ENCODE results near the gene NANOS2.

The NANOS2 gene

DNA sequence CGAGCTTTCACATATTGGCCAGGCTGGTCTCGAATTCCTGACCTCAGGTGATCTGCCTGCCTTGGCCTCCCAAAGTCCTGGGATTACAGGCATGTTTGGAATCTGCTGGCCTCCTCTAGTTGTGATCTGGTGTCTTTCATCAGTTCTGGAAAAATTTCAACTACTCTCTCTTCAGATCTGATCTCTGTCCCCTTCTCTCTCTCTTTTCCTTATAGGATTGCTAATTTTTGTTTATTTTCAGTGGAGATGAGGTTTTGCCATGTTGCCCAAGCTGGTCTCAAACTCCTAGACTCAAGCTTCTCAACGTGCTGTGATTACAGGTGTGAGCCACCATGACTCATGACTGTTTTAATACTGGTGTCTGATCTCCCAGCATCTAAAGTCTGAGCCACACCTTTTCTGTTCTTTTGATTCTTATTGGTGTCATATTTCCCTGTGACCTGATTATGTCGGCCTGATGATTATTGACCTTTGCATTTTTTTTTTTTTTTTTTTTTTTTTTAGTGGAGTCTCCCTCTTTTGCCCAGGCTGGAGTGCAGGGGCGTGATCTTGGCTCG lies 10.4 kb upstream of the NANOS2 start:
- H3K27ac Mint-ChIP-seq = no peak overlapping the region
- peaks cover 34% of the 10 kb centered on the region for H3K27me3 Mint-ChIP-seq (ENCODE audit: low read depth)
- peaks cover 3% of the 10 kb centered on the region for H3K9me3 Mint-ChIP-seq
- no peak overlapping the region for H3K4me3 Mint-ChIP-seq
- H3K36me3 Mint-ChIP-seq (ENCODE audit: low read depth) = no peaks in the 10 kb centered on the region
- H3K4me1 Mint-ChIP-seq = no peaks in the 10 kb centered on the region
- TF ChIP-seq, protein P1, sequence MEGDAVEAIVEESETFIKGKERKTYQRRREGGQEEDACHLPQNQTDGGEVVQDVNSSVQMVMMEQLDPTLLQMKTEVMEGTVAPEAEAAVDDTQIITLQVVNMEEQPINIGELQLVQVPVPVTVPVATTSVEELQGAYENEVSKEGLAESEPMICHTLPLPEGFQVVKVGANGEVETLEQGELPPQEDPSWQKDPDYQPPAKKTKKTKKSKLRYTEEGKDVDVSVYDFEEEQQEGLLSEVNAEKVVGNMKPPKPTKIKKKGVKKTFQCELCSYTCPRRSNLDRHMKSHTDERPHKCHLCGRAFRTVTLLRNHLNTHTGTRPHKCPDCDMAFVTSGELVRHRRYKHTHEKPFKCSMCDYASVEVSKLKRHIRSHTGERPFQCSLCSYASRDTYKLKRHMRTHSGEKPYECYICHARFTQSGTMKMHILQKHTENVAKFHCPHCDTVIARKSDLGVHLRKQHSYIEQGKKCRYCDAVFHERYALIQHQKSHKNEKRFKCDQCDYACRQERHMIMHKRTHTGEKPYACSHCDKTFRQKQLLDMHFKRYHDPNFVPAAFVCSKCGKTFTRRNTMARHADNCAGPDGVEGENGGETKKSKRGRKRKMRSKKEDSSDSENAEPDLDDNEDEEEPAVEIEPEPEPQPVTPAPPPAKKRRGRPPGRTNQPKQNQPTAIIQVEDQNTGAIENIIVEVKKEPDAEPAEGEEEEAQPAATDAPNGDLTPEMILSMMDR (IDR thresholded peaks at IDR 0.05; ENCODE audit: unreplicated experiment in 3 of 3) = no peak

DNA sequence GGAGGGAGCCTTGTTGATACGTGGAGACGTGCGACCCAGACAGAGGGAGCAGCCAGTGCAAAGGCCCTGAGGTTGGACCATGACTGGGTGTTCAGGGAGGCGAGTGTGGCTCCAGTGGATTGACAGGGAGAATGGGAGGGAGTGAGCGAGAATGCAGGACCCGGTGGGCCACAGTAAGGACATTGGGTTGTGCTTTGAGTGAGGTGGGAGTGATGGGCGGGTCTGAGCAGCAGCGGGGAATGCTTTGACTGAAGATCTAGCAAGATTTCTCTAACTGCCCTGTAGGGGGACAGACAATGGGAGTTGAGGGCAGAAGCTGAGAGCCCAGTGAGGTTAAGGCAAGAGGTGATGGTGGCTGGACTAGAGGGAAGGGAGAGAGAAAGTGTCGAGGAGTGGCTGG lies 7.7 kb upstream of the NANOS2 start:
- H3K4me1 Mint-ChIP-seq = no peaks in the 10 kb centered on the region
- peaks cover 40% of the 10 kb centered on the region for H3K27me3 Mint-ChIP-seq (ENCODE audit: low read depth)
- H3K9me3 Mint-ChIP-seq = peaks cover 3% of the 10 kb centered on the region
- TF ChIP-seq, protein P1 (IDR thresholded peaks at IDR 0.05; ENCODE audit: unreplicated experiment in 3 of 3) = no peak
- no peak overlapping the region for H3K4me3 Mint-ChIP-seq
- H3K36me3 Mint-ChIP-seq (ENCODE audit: low read depth) = no peaks in the 10 kb centered on the region
- H3K27ac Mint-ChIP-seq = no peak overlapping the region

DNA sequence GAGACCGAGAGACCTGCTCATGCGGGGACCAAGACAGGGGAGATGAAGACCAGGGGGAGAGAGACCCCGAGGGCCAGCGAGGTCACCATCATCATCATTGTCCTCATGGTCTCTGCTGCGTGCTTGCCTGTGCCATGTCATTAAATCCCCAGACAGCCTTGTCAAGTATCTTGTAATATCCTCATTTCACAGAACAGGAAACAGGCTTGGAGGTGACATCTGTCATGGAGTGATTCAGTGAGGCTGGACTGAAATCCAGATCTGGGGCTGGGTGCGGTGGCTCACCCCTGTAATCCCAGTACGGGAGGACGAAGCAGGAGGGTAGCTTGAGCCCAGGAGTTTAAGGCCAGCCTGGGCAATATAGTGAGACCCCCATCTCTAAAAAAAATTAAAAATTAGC lies 5.9 kb upstream of the NANOS2 start:
- TF ChIP-seq, protein P1 (IDR thresholded peaks at IDR 0.05; ENCODE audit: unreplicated experiment in 3 of 3) = no peak
- Mint-ChIP-seq H3K9me3 (peaks cover 3% of the 10 kb centered on the region), H3K27me3 (ENCODE audit: low read depth) (peaks cover 43% of the 10 kb centered on the region)

DNA sequence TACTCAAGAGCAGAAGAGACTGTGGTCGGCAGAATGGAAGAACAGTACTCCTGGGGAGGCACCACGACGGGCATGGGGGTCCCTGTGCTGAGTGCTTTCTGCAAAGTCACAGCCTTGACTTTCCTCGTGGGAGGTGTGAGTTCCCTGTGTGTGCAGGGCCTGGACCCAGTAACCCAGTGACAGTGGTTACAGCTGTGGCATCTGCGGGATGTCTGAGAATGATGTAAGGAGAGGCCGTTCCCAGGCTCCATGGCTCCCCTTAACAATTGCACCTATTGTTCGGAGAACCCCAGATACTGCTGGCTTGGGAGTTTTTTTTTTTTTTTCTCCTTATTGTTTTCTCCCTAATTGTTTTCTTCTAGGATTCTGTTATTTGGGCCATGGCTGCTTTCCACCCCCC lies 5.1 kb upstream of the NANOS2 start:
- no peaks in the 10 kb centered on the region for H3K4me1 Mint-ChIP-seq
- no peaks in the 10 kb centered on the region for H3K36me3 Mint-ChIP-seq (ENCODE audit: low read depth)
- H3K27ac Mint-ChIP-seq = no peak overlapping the region
- TF ChIP-seq, protein P1 (IDR thresholded peaks at IDR 0.05; ENCODE audit: unreplicated experiment in 3 of 3) = no peak
- no peak overlapping the region for H3K4me3 Mint-ChIP-seq
- H3K9me3 Mint-ChIP-seq = no peaks in the 10 kb centered on the region
- peaks cover 39% of the 10 kb centered on the region for H3K27me3 Mint-ChIP-seq (ENCODE audit: low read depth)

More for the DNA sequence above, 5.9 kb upstream of the NANOS2 start:
- no peaks in the 10 kb centered on the region for H3K4me1 Mint-ChIP-seq
- no peak overlapping the region for H3K4me3 Mint-ChIP-seq
- H3K27ac Mint-ChIP-seq = no peak overlapping the region
- no peaks in the 10 kb centered on the region for H3K36me3 Mint-ChIP-seq (ENCODE audit: low read depth)

DNA sequence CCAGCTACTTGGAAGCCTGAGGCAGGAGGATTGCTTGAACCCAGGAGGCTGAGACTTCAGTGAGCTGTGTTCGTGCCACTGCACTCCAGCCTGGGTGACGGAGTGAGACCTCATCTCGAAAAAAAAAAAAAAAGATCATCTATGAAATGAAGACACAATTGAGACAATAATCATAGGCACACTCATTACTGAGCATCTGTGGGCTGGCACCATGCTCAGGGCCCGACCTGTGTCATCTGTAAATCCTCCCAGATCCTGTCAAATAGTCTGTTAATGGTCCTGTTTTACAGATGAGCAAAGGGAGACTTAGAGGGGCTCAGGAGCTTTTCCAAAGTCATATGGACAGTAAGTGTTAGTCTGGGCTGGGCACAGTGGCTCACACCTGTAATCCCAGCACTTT lies 4.1 kb upstream of the NANOS2 start:
- Mint-ChIP-seq H3K36me3 (ENCODE audit: low read depth) (no peaks in the 10 kb centered on the region), H3K9me3 (no peaks in the 10 kb centered on the region), H3K27ac (no peak overlapping the region), H3K27me3 (ENCODE audit: low read depth) (peaks cover 34% of the 10 kb centered on the region), H3K4me3 (no peak overlapping the region), H3K4me1 (no peaks in the 10 kb centered on the region)
- TF ChIP-seq, protein P1 (IDR thresholded peaks at IDR 0.05; ENCODE audit: unreplicated experiment in 3 of 3) = no peak

DNA sequence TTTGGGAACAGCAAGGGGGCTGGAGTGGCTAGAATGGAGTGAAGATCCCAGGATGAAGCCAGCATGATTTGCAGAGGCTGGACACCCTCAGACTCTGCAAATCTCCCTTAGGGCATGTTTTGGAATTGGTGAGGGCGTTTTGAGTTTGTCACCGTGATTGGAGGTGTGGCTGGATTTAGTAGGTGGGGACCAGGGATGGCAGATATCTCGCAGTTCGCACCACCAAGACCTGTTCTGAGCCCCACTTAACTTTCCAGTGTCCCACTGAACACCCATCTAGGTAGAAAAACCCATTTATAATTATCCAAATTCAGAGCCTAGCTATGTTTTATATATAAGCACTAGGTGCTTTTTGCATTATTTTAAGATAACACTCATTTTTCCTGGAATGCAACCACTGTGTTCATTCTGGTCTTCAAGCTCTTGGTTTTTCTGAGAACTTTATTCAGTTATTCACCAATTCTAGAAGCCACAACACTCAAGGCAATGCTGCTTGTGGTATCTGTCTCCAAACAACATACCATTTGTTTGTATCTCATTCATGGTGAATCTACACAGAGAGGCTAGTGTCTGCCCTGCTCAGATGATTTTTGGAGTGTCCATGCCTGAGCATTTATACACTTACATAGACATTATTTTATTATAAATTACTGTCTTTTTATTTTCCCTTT lies 3.0 kb upstream of the NANOS2 start:
- H3K27me3 Mint-ChIP-seq (ENCODE audit: low read depth) = peaks cover 38% of the 10 kb centered on the region
- H3K9me3 Mint-ChIP-seq = no peaks in the 10 kb centered on the region
- no peak overlapping the region for H3K27ac Mint-ChIP-seq
- TF ChIP-seq, protein P1 (IDR thresholded peaks at IDR 0.05; ENCODE audit: unreplicated experiment in 3 of 3) = no peak
- H3K4me3 Mint-ChIP-seq = no peak overlapping the region
- no peaks in the 10 kb centered on the region for H3K4me1 Mint-ChIP-seq
- H3K36me3 Mint-ChIP-seq (ENCODE audit: low read depth) = no peaks in the 10 kb centered on the region
